Loucy (cell line): ENCODE results near the gene SF3B2.

Source experiments
- H2AFZ ChIP-seq: fragments of 200-600 bp; sonication (generic); 2 replicates; pipeline ENCODE4 v1.6.0; 2016; ENCODE audit warnings: antibody characterized with exemption, mild to moderate bottlenecking, low read length, moderate library complexity
- H3F3A ChIP-seq: fragments of 200-600 bp; 2 replicates; pipeline ENCODE4 v1.6.0; 2016; ENCODE audit warnings: antibody characterized with exemption, low read depth, mild to moderate bottlenecking
- H3K27me3 ChIP-seq: fragments of 200-600 bp; sonication (generic); 2 replicates; pipeline ENCODE4 v1.6.1; 2014; ENCODE audit warnings: low read length, mild to moderate bottlenecking; ENCODE audit not compliant: insufficient read depth, poor library complexity, severe bottlenecking
- H3K36me3 ChIP-seq: fragments of 200-600 bp; sonication (generic); 2 replicates; pipeline ENCODE4 v1.6.1; 2016; ENCODE audit warnings: low read length; ENCODE audit not compliant: insufficient read depth
- H3K4me1 ChIP-seq: fragments of 200-600 bp; sonication (generic); 2 replicates; pipeline ENCODE4 v1.5.1; 2014; ENCODE audit warnings: low read length, mild to moderate bottlenecking; ENCODE audit not compliant: insufficient read depth, poor library complexity, severe bottlenecking
- H3K4me2 ChIP-seq: fragments of 200-600 bp; sonication (generic); 2 replicates; pipeline ENCODE4 v1.6.0; 2014; ENCODE audit warnings: antibody characterized with exemption, low read length, low read depth, mild to moderate bottlenecking; ENCODE audit not compliant: poor library complexity, severe bottlenecking
- H3K4me3 ChIP-seq: fragments of 200-600 bp; sonication (generic); 2 replicates; pipeline ENCODE4 v1.5.1; 2014; ENCODE audit warnings: low read length, mild to moderate bottlenecking, mixed read lengths; ENCODE audit not compliant: poor library complexity, severe bottlenecking
- H3K79me2 ChIP-seq: fragments of 200-600 bp; sonication (generic); 2 replicates; pipeline ENCODE4 v1.6.1; 2014; ENCODE audit warnings: low read length; ENCODE audit not compliant: insufficient read depth
- H3K9ac ChIP-seq: fragments of 200-600 bp; sonication (generic); 2 replicates; pipeline ENCODE4 v1.6.0; 2014; ENCODE audit warnings: mild to moderate bottlenecking, low read depth, low read length, moderate library complexity; ENCODE audit not compliant: poor library complexity, severe bottlenecking
- H3K9me2 ChIP-seq: fragments of 200-600 bp; sonication (generic); replicated peaks from 2 replicates; pipeline ENCODE4 v1.6.1; 2016; ENCODE audit warnings: low read depth, low read length, mixed read lengths
- H3K9me3 ChIP-seq: fragments of 200-600 bp; sonication (generic); 2 replicates; pipeline ENCODE4 v1.6.1; 2014; ENCODE audit warnings: mild to moderate bottlenecking, antibody characterized with exemption, low read length, low read depth; ENCODE audit not compliant: insufficient read depth
- H4K20me1 ChIP-seq: fragments of 200-600 bp; sonication (generic); 2 replicates; pipeline ENCODE4 v1.6.0; 2014; ENCODE audit warnings: antibody characterized with exemption, low read length, mild to moderate bottlenecking; ENCODE audit not compliant: insufficient read depth, poor library complexity, severe bottlenecking
- EZH2phosphoT487 ChIP-seq: fragments of 200-600 bp; IDR thresholded peaks from 2 replicates; pipeline ENCODE4 v1.6.1; 2018; ENCODE audit warnings: antibody characterized with exemption, mild to moderate bottlenecking, moderate library complexity, borderline replicate concordance
- TF ChIP-seq, protein P1 (sequence below): fragments of 200-600 bp; sonication (generic); conservative IDR thresholded peaks from 2 replicates; pipeline ENCODE4 v1.5.1; 2014; ENCODE audit warnings: mild to moderate bottlenecking, antibody characterized with exemption, low read length

SF3B2 gene

DNA sequence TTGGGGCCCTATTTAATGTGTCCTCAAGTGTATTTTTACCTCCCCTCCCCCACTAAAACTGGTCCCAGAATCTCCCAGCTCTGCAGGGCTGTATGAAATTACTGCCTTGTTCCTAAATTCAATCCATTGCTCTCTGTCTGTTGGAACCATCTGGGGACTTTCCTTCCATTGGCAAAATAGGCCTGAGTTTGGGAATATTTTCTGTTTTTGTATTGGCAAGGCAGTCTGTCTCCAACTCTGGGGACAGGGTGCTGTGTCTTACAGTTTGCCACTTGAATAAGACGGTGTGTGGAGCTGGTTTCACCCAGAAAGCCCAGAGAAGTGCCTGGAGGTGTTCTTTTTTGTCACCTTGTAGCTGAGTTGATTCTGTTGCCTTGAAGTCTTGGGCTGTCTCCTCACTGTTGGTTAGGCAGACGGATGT is 19.2 kb downstream of the SF3B2 start:
- peaks cover 26% of the 10 kb centered on the region for H3K4me1 ChIP-seq
- no peaks in the 10 kb centered on the region for H3K9me2 ChIP-seq
- H3K79me2 ChIP-seq = peaks cover 21% of the 10 kb centered on the region; the same call in 1 of the 2 replicates
- H3K9me3 ChIP-seq = no peaks in the 10 kb centered on the region
- peak overlapping the region; percentile 73 for H3K4me2 ChIP-seq
- H3K4me3 ChIP-seq = peak overlapping the region; percentile 75
- peaks cover 15% of the 10 kb centered on the region for H4K20me1 ChIP-seq
- H2AFZ ChIP-seq = no peak overlapping the region
- H3K36me3 ChIP-seq = peaks cover 27% of the 10 kb centered on the region; the same call in 1 of the 2 replicates
- no peaks in the 10 kb centered on the region for H3K27me3 ChIP-seq
- peak overlapping the region; percentile 65 for H3K9ac ChIP-seq
- H3F3A ChIP-seq = peaks cover 14% of the 10 kb centered on the region
- no peak for TF ChIP-seq EZH2phosphoT487
- TF ChIP-seq, protein P1, sequence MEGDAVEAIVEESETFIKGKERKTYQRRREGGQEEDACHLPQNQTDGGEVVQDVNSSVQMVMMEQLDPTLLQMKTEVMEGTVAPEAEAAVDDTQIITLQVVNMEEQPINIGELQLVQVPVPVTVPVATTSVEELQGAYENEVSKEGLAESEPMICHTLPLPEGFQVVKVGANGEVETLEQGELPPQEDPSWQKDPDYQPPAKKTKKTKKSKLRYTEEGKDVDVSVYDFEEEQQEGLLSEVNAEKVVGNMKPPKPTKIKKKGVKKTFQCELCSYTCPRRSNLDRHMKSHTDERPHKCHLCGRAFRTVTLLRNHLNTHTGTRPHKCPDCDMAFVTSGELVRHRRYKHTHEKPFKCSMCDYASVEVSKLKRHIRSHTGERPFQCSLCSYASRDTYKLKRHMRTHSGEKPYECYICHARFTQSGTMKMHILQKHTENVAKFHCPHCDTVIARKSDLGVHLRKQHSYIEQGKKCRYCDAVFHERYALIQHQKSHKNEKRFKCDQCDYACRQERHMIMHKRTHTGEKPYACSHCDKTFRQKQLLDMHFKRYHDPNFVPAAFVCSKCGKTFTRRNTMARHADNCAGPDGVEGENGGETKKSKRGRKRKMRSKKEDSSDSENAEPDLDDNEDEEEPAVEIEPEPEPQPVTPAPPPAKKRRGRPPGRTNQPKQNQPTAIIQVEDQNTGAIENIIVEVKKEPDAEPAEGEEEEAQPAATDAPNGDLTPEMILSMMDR = no peak

- peak overlapping the region; percentile 65 for H3K9ac ChIP-seq
- no peak overlapping the region for H2AFZ ChIP-seq
- peaks cover 14% of the 10 kb centered on the region for H3F3A ChIP-seq
- peaks cover 10% of the 10 kb centered on the region for H4K20me1 ChIP-seq
- H3K79me2 ChIP-seq = peaks cover 21% of the 10 kb centered on the region; the same call in 1 of the 2 replicates
- H3K9me2 ChIP-seq = no peaks in the 10 kb centered on the region
- peak overlapping the region; percentile 75 for H3K4me3 ChIP-seq
- no peaks in the 10 kb centered on the region for H3K27me3 ChIP-seq
- peak overlapping the region; percentile 73 for H3K4me2 ChIP-seq
- peaks cover 21% of the 10 kb centered on the region; the same call in 1 of the 2 replicates for H3K36me3 ChIP-seq
- H3K9me3 ChIP-seq = no peaks in the 10 kb centered on the region
- TF ChIP-seq EZH2phosphoT487 = no peak
- TF ChIP-seq, protein P1 = no peak
- peaks cover 26% of the 10 kb centered on the region for H3K4me1 ChIP-seq
Observed at GRCh38 chr11:66072081-66072480, 19.9 kb downstream of the SF3B2 start.

DNA sequence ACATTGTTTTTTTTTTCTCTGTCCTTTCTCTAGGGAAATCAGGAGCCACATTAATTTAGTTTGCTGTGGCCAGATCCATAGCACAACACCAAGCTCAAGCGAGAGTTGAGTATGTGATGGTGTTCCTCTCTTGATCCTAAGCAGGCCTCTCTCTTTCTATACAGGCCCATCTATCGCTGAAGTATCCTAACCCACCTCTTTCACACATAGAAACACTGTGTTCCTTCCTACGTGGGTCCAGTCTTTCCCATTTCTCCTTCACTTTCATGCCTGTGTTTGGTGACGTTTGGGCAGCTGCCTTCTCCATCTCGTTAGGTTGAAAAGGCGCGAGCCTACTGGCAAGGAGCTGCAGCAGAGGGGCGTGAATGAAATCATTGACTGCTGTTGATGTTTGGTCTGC is 20.4 kb downstream of the SF3B2 start:
- Histone ChIP-seq H3F3A (peaks cover 14% of the 10 kb centered on the region), H3K4me2 (peak overlapping the region; percentile 73), H3K9me3 (no peaks in the 10 kb centered on the region), H4K20me1 (peaks cover 10% of the 10 kb centered on the region), H3K9me2 (no peaks in the 10 kb centered on the region), H3K27me3 (no peaks in the 10 kb centered on the region), H3K79me2 (peaks cover 22% of the 10 kb centered on the region; the same call in 1 of the 2 replicates), H2AFZ (no peak overlapping the region), H3K9ac (no peak overlapping the region), H3K4me1 (peaks cover 26% of the 10 kb centered on the region), H3K4me3 (peak overlapping the region; percentile 75), H3K36me3 (peaks cover 16% of the 10 kb centered on the region; the same call in 1 of the 2 replicates)
- TF ChIP-seq, protein P1 = no peak
- no peak for TF ChIP-seq EZH2phosphoT487
